Epithelial cell of esophagus (primary cell): ENCODE data around the gene FRMD5.
A peak's percentile ranks its signal among the peaks of the same experiment; 100 is the strongest.

Experiments used
- DNase-seq: peaks from one replicate; pipeline ENCODE4 v3.0.0; 2010; ENCODE audit warnings: low read depth
- H3K4me3 ChIP-seq: 2 replicates; pipeline ENCODE4 v1.5.1; 2011; ENCODE audit warnings: mild to moderate bottlenecking, low read length, control low read depth
- CTCF ChIP-seq: IDR thresholded peaks from 2 replicates; pipeline ENCODE4 v1.5.1; 2011; ENCODE audit warnings: low read depth, mild to moderate bottlenecking, low read length, control low read depth, inconsistent platforms; ENCODE audit not compliant: insufficient read depth; ENCODE audit errors: missing control alignments

FRMD5 gene

GRCh38 chr15:44087578-44088465, 107.2 kb downstream of the FRMD5 start:
- no peak for TF ChIP-seq CTCF
- DNase-seq: peak; percentile 86
- H3K4me3 ChIP-seq: no peak overlapping the region

DNA sequence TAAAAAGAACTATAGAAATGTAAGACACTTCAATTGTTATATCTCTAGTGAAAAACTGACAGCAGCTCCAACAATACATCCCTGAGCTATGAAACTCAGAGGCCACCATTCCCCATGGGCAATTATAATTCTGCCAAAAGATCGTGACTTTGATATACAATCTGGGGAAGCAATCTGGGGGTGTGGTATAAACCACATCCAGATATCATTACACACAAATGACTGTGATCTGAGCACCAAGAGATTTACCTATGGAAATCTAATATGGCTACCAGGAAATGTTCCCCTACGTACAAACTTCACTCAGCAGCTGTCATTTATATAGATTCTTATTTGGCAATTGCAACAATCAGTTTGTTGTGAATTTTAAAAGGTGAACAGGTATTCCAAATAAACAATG, 110.3 kb downstream of the FRMD5 start:
- no peak for TF ChIP-seq CTCF
- no peak overlapping the region for H3K4me3 ChIP-seq
- DNase-seq: no peak

GRCh38 chr15:44084171-44084570, 110.9 kb downstream of the FRMD5 start:
- H3K4me3 ChIP-seq: no peak overlapping the region
- TF ChIP-seq CTCF: no peak
- DNase-seq: no peak

DNA sequence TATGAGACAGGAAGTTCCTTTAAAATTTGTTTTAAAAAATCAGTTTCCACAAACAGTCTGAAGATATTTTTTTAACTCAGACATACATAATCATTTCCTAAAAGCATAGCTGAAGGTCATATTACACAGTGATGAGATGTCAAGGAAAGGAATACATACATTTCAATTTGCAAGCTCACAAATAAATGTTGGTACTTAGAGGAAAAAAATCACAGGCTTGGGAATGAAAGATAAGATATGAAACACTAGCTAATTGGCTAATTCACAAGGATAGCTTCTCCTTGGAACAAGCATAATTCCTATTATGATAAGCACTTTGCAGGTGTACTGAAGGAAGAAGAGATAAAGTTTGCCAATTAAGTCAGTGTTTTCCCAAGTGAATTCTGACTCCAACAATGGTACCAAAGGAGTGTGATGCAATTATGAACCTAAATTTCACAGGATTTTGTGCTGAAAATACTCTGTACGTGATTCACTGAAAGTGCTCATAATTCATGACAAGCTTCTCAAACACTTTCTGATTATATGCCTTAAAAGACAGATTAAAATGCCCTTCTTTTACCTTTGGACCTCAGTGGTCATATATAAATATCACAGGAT, 112.4 kb downstream of the FRMD5 start:
- no peak overlapping the region for H3K4me3 ChIP-seq
- no peak for TF ChIP-seq CTCF
- peak; percentile 17 for DNase-seq

DNA sequence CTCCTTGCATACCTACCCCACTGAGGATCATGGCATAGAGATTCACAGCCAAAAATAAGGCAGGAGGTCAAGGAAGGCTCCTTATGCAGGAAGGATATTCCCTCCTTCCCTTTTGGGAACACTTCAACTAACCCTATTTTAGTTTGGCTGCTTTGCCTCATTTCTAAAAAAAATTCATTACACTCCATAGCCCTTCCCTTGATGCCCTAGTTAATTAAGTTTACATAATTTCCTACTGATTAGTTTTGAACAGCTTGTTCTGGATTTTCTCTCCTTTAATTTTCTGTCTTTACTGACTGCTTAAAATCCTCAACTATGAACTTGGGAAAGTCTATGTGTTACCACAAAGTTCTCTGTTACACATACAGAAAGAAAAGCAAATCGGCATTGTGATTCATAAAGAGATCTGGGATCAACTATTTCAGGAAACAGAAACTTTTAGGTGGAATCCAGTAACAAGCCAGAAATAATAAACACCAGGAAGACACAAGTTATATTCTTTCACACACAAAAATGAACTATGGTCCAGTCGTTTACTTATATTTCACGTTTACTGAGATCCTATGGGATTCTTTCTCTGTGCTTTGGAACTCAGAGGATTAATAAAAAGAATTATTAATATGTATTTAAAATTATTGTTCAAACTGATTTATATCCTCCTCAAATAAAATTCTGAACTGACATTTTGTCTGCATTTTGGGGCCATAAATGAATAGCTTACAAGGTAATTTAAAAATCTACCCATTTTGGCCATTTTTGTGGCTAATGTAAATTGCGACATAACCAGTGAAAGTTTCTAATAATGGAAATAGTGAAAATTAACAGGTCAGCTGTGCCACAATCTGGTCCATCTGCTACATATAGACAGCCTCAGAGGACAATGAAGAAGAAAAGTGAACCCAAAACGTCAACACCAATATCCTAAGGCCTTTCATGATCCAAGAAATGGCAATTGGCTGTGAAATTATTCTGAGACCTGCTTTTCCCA, 113.8 kb downstream of the FRMD5 start:
- no peak for DNase-seq
- TF ChIP-seq CTCF: no peak
- H3K4me3 ChIP-seq: no peak overlapping the region

- no peak for TF ChIP-seq CTCF
- H3K4me3 ChIP-seq: no peak overlapping the region
- DNase-seq: peak; percentile 88
Measured at GRCh38 chr15:44075535-44075934, 119.5 kb downstream of the FRMD5 start.
